PC-9 (cell line): ENCODE measurements around the gene BBS9.
"Not testable (repeated sequence)": the region's sequence is repeated elsewhere in the genome, so short reads cannot be mapped to it uniquely, and the experiment has no call there.

Experiments used
- EZH2 ChIP-seq: fragments of 200-600 bp; sonication (generic); IDR thresholded peaks from 2 replicates; pipeline ENCODE4 v1.8.0; 2017; ENCODE audit warnings: antibody characterized with exemption, low read depth
- TF ChIP-seq, protein P1 (sequence below): fragments of 200-600 bp; sonication (generic); conservative IDR thresholded peaks from 2 replicates; pipeline ENCODE4 v1.6.1; 2017; ENCODE audit warnings: mixed run types, antibody characterized with exemption, mild to moderate bottlenecking, moderate library complexity

DNA sequence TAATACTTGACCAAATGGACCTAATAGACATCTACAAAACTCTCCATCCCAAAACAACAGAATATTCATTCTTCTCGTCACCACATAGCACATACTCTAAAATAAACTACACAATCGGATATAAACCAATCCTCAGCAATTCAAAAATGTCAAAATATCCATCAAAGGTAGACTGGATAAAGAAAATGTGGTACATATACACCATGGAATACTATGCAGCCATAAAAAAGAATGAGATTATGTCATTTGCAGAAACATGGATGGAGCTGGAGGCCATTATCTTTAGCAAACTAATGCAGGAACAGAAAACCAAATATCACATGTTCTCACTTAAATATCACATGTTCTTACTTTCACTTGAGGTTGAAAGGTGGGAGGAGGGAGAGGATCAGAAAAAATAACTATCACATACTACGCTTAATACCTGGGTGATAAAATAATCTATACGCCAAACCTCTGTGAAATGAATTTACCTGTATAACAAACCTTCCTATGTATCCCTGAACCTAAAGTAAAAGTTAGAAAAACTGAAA, 142.5 kb downstream of the BBS9 start:
- TF ChIP-seq, protein P1, sequence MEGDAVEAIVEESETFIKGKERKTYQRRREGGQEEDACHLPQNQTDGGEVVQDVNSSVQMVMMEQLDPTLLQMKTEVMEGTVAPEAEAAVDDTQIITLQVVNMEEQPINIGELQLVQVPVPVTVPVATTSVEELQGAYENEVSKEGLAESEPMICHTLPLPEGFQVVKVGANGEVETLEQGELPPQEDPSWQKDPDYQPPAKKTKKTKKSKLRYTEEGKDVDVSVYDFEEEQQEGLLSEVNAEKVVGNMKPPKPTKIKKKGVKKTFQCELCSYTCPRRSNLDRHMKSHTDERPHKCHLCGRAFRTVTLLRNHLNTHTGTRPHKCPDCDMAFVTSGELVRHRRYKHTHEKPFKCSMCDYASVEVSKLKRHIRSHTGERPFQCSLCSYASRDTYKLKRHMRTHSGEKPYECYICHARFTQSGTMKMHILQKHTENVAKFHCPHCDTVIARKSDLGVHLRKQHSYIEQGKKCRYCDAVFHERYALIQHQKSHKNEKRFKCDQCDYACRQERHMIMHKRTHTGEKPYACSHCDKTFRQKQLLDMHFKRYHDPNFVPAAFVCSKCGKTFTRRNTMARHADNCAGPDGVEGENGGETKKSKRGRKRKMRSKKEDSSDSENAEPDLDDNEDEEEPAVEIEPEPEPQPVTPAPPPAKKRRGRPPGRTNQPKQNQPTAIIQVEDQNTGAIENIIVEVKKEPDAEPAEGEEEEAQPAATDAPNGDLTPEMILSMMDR: not testable (repeated sequence)
- TF ChIP-seq EZH2: not testable (repeated sequence)
